ENCODE results near the gene ARPP19.

- TF ChIP-seq POLR2A (IDR thresholded peaks at IDR 0.05; ENCODE audit: low read length) = no peak
- TF ChIP-seq GATA1 (IDR thresholded peaks at IDR 0.05; ENCODE audit: low read depth, low read length) = no peak
Measured at GRCh38 chr15:52527911-52528563, 40.8 kb downstream of the ARPP19 start.

Data from erythroblast (primary cell).